ENCODE data around the gene CDT1. TPM values are rescaled to one million over a fixed set of nuclear protein-coding genes. Genes with fewer than 3 reads are reported as not detected.

CDT1 gene
- polyA plus RNA-seq, 1 of the 3 experiments (the other 2 are of a cell fraction): 6.1 TPM

DNA sequence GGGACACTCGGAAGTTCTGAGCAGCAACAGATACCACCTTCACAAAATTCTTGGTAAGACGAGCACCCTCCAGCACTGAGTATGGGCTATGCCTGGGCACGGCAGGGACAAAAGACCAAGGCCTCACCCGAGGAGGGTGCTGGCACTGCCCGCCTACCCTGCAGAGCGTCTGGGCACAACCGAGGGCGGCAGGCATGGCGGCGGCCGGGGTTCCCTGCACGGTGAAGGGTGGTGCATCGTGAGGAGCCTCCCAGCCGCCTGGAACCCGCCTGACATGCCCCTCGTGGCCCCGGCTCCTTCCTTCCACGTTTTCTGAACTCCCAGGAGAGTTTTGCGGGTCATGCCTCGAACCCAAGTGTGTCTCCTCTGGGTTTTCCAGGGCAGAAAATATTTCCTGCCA lies 34.2 kb downstream of the CDT1 start:
- ChIA-PET POLR2A (no interaction called here), CTCF (no interaction called here)
- Histone ChIP-seq H4K20me1 (ENCODE audit: insufficient read depth) (no peaks in the 10 kb centered on the region), H3K4me3 (ENCODE audit: low read depth in 2 of 2, low read length in 1 of 2) (no peak overlapping the region), H3K27ac (ENCODE audit: low read depth in 2 of 2, low read length in 1 of 2) (no peak overlapping the region), H3K79me2 (ENCODE audit: insufficient read depth) (no peaks in the 10 kb centered on the region), H2AFZ (ENCODE audit: low read depth) (no peak overlapping the region), H3K36me3 (replicated peaks in 1 of 2; ENCODE audit: control insufficient read depth in 1 of 2, insufficient read depth in 2 of 2, low read length in 1 of 2) (peaks cover 0 to 19% of the 10 kb centered on the region in 2 experiments), H3K4me1 (ENCODE audit: control insufficient read depth in 1 of 2, insufficient read depth in 2 of 2, low read depth in 1 of 2, low read length in 1 of 2) (no peaks in the 10 kb centered on the region), H3K9ac (no peak overlapping the region), H3K9me3 (no peaks in the 10 kb centered on the region), H3K9me2 (no peaks in the 10 kb centered on the region), H3K4me2 (no peak overlapping the region), H3F3A (replicated peaks; ENCODE audit: insufficient read depth) (no peaks in the 10 kb centered on the region), H3K27me3 (ENCODE audit: insufficient read depth) (no peaks in the 10 kb centered on the region)
- TF ChIP-seq, protein P1, sequence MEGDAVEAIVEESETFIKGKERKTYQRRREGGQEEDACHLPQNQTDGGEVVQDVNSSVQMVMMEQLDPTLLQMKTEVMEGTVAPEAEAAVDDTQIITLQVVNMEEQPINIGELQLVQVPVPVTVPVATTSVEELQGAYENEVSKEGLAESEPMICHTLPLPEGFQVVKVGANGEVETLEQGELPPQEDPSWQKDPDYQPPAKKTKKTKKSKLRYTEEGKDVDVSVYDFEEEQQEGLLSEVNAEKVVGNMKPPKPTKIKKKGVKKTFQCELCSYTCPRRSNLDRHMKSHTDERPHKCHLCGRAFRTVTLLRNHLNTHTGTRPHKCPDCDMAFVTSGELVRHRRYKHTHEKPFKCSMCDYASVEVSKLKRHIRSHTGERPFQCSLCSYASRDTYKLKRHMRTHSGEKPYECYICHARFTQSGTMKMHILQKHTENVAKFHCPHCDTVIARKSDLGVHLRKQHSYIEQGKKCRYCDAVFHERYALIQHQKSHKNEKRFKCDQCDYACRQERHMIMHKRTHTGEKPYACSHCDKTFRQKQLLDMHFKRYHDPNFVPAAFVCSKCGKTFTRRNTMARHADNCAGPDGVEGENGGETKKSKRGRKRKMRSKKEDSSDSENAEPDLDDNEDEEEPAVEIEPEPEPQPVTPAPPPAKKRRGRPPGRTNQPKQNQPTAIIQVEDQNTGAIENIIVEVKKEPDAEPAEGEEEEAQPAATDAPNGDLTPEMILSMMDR (IDR thresholded peaks at IDR 0.05): no peak
- TF ChIP-seq, protein P2, sequence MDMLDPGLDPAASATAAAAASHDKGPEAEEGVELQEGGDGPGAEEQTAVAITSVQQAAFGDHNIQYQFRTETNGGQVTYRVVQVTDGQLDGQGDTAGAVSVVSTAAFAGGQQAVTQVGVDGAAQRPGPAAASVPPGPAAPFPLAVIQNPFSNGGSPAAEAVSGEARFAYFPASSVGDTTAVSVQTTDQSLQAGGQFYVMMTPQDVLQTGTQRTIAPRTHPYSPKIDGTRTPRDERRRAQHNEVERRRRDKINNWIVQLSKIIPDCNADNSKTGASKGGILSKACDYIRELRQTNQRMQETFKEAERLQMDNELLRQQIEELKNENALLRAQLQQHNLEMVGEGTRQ (IDR thresholded peaks at IDR 0.05; ENCODE audit: borderline replicate concordance, low read depth, low read length): no peak
- TF ChIP-seq MEF2A (IDR thresholded peaks at IDR 0.05; ENCODE audit: borderline replicate concordance, low read depth): no peak
- no peak for TF ChIP-seq MXI1 (IDR thresholded peaks at IDR 0.05; ENCODE audit: low read depth, low read length)
- TF ChIP-seq, protein P3, sequence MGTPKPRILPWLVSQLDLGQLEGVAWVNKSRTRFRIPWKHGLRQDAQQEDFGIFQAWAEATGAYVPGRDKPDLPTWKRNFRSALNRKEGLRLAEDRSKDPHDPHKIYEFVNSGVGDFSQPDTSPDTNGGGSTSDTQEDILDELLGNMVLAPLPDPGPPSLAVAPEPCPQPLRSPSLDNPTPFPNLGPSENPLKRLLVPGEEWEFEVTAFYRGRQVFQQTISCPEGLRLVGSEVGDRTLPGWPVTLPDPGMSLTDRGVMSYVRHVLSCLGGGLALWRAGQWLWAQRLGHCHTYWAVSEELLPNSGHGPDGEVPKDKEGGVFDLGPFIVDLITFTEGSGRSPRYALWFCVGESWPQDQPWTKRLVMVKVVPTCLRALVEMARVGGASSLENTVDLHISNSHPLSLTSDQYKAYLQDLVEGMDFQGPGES (IDR thresholded peaks at IDR 0.05; ENCODE audit: low read depth, low read length): no peak
- no peak for TF ChIP-seq RCOR1 (IDR thresholded peaks at IDR 0.05; ENCODE audit: low read length)
- TF ChIP-seq NRF1 (IDR thresholded peaks at IDR 0.05; ENCODE audit: low read depth, low read length): no peak
- TF ChIP-seq TCF12 (IDR thresholded peaks at IDR 0.05): no peak
- TF ChIP-seq, protein P4, sequence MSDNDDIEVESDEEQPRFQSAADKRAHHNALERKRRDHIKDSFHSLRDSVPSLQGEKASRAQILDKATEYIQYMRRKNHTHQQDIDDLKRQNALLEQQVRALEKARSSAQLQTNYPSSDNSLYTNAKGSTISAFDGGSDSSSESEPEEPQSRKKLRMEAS (IDR thresholded peaks at IDR 0.05; ENCODE audit: low read depth): no peak
- 91% methylated on average over 16 of the region's 20 CpGs for WGBS (ENCODE audit: low lambda C conversion rate)
- no peak for DNase-seq

DNA sequence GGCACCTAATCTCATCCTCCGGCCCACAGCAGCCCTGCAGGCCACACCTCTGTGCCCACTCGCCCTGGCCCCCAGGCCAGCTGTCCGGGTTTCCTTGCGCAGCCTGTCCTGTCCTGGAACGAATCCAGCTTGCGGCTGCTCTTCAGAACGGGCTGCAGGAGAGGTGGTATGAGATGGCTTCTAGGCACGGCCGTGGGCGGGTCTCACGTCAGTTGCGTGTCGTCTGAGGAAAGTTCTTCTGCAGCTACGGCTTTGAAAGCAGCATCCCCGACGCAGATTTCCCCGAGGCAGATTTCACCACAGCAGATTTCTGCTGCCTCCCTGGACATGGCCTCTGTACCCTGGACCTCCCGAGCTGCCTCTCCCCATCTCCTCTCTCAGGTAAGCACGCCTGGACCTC lies 35.0 kb downstream of the CDT1 start:
- TF ChIP-seq TCF12 (IDR thresholded peaks at IDR 0.05) (no peak), RAD21 (IDR thresholded peaks at IDR 0.05; ENCODE audit: low read length) (no peak), GATA2 (CRISPR knock-in tag; IDR thresholded peaks at IDR 0.05) (no peak), RCOR1 (IDR thresholded peaks at IDR 0.05; ENCODE audit: low read length) (no peak)
- no peak for DNase-seq

More for the DNA sequence above, 35.0 kb downstream of the CDT1 start:
- 91% methylated on average over 19 of the region's 19 CpGs for WGBS (ENCODE audit: low lambda C conversion rate)
- H3F3A ChIP-seq (replicated peaks; ENCODE audit: insufficient read depth): no peaks in the 10 kb centered on the region
- no peaks in the 10 kb centered on the region for H3K9me2 ChIP-seq
- no peak overlapping the region for H3K9ac ChIP-seq
- no peak overlapping the region for H3K27ac ChIP-seq (ENCODE audit: low read depth in 2 of 2, low read length in 1 of 2)
- H4K20me1 ChIP-seq (ENCODE audit: insufficient read depth): no peaks in the 10 kb centered on the region
- peaks cover 0 to 24% of the 10 kb centered on the region in 2 experiments for H3K36me3 ChIP-seq (replicated peaks in 1 of 2; ENCODE audit: control insufficient read depth in 1 of 2, insufficient read depth in 2 of 2, low read length in 1 of 2)
- ChIA-PET POLR2A (no interaction called here), CTCF (interaction anchor here (0.8 kb wide), 1 partner anchor 19 kb away, joined by 3 read pairs; no protein-coding TSS in a partner anchor)
- H3K27me3 ChIP-seq (ENCODE audit: insufficient read depth): no peaks in the 10 kb centered on the region
- H2AFZ ChIP-seq (ENCODE audit: low read depth): no peak overlapping the region
- no peaks in the 10 kb centered on the region for H3K9me3 ChIP-seq
- H3K4me1 ChIP-seq (ENCODE audit: control insufficient read depth in 1 of 2, insufficient read depth in 2 of 2, low read depth in 1 of 2, low read length in 1 of 2): no peaks in the 10 kb centered on the region
- no peaks in the 10 kb centered on the region for H3K79me2 ChIP-seq (ENCODE audit: insufficient read depth)
- no peak overlapping the region for H3K4me3 ChIP-seq (ENCODE audit: low read depth in 2 of 2, low read length in 1 of 2)
- no peak overlapping the region for H3K4me2 ChIP-seq

All from SK-N-SH (cell line).